ENCODE data around the gene KRT81.
"Not testable (repeated sequence)": the region's sequence is repeated elsewhere in the genome, so short reads cannot be mapped to it uniquely, and the experiment has no call there.

Gene KRT81

DNA sequence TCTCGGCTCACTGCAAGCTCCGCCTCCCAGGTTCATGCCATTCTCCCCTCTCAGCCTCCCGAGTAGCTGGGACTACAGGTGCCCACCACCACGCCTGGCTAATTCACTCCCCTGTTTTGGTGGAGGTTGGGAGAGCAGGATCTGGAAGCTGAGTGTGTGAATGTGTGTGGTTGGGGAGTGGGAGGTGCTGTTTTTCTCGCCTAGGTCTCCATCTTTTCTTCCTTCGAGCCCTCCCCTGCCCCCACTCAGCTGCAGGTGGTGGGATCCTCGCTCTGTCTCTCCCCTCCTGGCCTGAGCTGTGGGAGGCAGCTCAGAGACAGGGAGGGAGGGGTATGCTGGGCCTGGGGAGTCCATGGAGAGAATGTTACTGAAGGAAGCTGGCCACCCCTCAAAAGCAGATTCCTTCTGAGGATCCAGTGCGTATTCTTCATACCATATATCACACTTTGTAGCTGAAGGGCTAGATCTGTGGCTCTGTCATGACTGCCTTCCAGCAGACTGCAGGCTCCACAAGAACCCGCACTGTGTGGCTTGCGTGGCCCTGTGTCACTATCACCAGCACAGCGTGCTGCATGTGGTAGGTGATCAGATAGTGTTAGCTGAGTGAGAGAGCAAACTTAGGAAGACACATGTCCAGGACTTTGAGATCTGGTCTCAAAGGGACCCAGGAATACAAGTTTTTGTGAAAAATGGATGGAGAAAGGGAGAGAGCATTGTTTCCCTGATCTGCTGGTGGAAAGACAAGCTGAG lies 27.1 kb upstream of the KRT81 start:
- no peak for DNase-seq (ENCODE audit: low read depth in 2 of 2, low spot score in 1 of 2)

DNA sequence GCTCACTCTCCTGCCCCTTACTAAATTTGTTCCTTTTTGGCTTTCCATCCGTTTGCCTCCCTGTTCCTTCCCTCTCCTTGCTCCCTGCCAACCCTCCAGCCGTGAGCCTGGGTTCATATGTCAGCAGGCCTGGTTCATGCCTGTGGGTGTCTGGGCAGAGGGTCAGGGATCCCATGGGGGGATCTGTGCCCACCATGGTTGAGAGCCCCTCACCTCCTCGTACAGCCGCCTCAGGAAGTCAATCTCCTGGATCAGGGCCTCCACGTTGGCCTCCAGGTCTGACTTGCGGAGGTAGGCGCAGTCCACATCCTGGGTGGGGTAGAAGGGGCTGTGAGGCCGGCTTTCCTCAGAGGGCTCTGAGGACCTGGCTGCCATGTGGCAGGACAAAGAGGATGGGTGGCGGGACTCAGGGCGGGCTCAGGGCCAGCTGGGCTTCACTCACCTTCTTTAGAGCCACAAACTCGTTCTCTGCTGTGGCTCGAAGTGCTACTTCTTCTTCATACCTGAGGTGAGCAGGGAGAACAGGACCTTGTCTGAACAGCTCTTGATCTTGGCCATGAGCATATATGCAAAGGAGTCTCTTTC lies 26.2 kb upstream of the KRT81 start:
- no peak for DNase-seq (ENCODE audit: low read depth in 2 of 2, low spot score in 1 of 2)

DNA sequence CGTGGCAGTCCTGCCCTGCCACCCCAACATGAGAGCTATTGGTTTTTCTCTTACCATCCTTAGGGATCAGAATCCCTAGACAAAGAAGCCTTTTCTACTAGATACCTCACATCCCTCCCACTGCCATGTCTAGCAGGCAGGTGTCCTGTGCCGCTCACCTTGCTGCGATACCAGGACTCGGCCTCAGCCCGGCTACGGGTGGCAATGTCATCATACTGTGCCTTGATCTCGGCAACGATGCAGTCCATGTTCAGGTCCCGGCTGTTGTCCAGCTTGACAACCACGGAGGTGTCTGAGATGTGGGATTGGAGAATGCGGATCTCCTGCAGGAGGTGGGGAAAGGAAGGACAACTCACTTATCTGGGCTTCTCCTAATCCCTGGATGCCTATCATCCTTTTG lies 25.4 kb upstream of the KRT81 start:
- DNase-seq (ENCODE audit: low read depth in 2 of 2, low spot score in 1 of 2): no peak

DNA sequence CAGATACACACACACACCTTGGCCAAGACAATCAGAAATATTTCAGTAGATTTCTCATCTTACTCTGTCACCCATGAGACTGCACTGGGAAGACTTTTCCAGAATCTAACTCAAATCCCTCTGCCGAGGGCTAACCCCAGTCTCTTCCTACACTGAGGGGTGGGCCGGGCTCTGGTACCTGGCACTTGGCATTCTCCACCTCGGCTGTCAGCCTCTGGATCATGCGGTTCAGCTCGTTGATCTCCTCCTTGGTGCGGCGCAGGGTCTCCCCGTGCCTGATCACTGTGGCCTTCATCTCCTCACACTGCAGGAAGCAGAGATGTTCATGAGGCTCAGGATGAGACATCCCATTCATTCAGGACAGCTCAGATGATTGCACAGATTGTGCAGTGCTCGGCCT lies 25.0 kb upstream of the KRT81 start:
- no peak for DNase-seq (ENCODE audit: low read depth in 2 of 2, low spot score in 1 of 2)

GRCh38 chr12:52315721-52316120 lies 24.4 kb upstream of the KRT81 start:
- DNase-seq (ENCODE audit: low read depth in 2 of 2, low spot score in 1 of 2): not testable (repeated sequence)

GRCh38 chr12:52314511-52314910 lies 23.2 kb upstream of the KRT81 start:
- no peak for DNase-seq (ENCODE audit: low read depth in 2 of 2, low spot score in 1 of 2)

- DNase-seq (ENCODE audit: low read depth in 2 of 2, low spot score in 1 of 2): no peak
Observed at GRCh38 chr12:52313926-52314325, 22.6 kb upstream of the KRT81 start.

GRCh38 chr12:52313461-52313860 lies 22.1 kb upstream of the KRT81 start:
- DNase-seq (ENCODE audit: low read depth in 2 of 2, low spot score in 1 of 2): no peak

GRCh38 chr12:52312086-52312485 lies 20.8 kb upstream of the KRT81 start:
- DNase-seq (ENCODE audit: low read depth in 2 of 2, low spot score in 1 of 2): no peak

GRCh38 chr12:52311285-52311648 lies 19.9 kb upstream of the KRT81 start:
- no peak for DNase-seq (ENCODE audit: low read depth in 2 of 2, low spot score in 1 of 2)

DNA sequence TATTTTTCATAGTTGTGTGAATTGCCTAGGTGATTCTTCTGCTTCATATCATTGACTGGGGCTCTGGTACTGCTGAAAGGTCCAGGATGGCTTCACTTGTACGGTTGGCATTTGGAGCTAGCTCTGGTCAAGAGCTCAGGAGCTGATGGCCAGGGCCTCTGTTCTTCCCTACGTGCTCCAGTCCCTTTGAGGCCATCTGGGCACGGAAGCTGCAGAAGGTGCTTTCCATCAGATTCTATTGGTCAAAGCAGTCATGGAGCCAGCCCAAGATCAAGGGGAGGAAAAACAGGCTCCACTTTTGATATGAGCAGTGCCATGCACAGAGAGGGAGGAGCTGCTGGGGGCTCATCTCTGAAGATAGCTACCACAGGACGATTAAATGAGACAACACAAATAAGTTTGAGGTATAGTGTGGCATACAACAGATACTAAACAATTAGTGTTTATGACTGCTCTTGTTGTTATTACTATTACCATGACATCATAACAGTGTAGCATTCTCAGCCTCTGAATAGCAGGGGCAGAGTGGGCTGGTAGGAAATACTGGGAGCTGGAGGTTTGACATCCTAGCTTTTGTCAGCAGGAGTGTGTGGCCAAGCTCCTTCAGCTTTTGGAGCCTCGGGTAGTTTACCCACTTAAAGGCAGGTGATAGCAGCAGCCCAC lies 19.4 kb upstream of the KRT81 start:
- no peak for DNase-seq (ENCODE audit: low read depth in 2 of 2, low spot score in 1 of 2)

- no peak for DNase-seq (ENCODE audit: low read depth in 2 of 2, low spot score in 1 of 2)
Observed at GRCh38 chr12:52308806-52309425, 17.6 kb upstream of the KRT81 start.

DNA sequence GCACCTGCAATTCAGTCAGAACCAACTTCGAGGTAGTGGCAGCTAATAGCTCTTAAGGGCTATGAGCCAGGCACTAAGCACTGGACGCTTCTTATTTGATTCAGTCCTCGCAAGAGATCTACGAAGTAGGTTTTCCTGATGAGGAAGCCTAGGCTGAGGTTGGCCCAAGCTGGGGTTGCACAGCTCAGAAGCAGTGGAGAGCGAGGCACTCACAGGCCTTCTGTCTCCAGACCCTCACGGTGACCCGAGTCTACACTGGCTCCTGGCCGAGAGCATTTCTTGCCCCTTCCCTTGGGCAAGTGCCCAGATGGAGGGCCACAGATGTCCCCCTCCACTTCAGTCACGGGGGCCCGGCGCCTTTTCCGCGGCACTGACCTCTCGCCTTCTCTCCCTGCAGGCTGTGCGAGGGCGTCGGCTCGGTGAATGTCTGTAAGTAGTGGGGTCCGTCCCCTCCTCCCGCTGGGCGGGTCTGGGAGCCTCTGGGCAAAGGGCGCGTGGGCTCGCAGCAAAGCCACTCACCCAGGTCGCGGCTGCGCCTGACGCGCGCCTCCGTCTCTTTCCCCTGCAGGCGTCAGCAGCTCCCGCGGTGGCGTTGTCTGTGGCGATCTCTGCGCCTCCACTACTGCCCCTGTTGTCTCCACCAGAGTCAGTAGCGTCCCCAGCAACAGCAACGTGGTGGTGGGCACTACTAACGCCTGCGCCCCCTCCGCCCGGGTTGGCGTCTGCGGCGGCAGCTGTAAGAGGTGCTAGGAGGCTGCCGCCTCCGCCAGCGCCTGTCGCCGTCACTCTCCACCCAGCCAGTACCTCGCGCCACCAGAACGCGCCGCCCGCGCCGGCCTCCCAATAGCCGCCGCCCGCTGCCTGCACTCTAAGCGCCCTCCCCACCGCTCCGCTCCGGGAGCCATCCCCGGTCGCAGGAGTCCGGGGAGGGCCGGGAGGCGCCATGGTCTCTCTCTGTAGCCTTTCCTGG lies 16.8 kb upstream of the KRT81 start:
- peak in 1 of 2 donors; percentile 17 for DNase-seq (ENCODE audit: low read depth in 2 of 2, low spot score in 1 of 2)

- DNase-seq (ENCODE audit: low read depth in 2 of 2, low spot score in 1 of 2): no peak
Observed at GRCh38 chr12:52306731-52307130, 15.4 kb upstream of the KRT81 start.

DNA sequence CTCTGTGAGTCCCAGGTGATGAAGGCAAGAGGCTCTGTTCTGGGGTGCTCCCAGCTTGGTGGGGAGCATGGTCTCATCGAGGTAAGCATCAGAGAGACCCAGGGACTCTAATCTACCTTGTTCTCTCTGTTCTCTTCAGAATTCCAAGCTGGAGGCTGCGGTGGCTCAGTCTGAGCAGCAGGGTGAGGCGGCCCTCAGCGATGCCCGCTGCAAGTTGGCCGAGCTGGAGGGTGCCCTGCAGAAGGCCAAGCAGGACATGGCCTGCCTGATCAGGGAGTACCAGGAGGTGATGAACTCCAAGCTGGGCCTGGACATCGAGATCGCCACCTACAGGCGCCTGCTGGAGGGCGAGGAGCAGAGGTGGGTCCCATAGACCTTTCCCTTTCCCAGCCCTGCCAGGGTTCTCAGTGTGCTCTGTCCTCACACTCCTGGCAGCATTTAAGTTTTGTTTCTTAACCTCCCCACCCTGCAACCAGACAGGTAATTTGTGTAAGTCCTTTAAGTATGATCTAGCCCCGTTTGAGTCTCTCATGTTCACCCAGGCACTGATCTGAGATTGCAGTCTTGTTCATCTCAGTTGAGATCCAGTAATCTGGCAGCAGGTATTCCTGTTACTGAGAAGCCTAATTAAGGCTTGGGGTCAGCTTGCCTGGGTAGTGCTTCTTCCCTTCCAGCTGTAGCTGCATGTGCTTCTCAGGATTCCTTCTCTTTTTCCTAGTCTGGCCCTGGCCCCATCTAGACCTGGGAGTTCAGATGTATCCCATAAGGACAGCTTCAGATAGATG lies 14.8 kb upstream of the KRT81 start:
- DNase-seq (ENCODE audit: low read depth in 2 of 2, low spot score in 1 of 2): no peak

GRCh38 chr12:52304941-52305411 lies 13.6 kb upstream of the KRT81 start:
- not testable (repeated sequence) for DNase-seq (ENCODE audit: low read depth in 2 of 2, low spot score in 1 of 2)

GRCh38 chr12:52302242-52302914 lies 11.0 kb upstream of the KRT81 start:
- not testable (repeated sequence) for DNase-seq (ENCODE audit: low read depth in 2 of 2, low spot score in 1 of 2)

DNA sequence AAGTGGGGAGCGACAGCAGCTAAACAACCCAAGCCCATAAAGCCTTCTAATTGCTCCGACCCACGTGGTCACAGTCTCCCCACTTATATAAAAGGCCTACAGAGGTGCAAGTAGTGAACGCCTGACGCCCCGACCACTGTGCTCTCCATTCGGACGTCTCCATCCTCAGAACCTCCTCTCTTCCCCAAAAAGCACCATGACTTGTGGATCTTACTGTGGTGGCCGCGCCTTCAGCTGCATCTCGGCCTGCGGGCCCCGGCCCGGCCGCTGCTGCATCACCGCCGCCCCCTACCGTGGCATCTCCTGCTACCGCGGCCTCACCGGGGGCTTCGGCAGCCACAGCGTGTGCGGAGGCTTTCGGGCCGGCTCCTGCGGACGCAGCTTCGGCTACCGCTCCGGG lies 10.4 kb upstream of the KRT81 start:
- DNase-seq (ENCODE audit: low read depth in 2 of 2, low spot score in 1 of 2): not testable (repeated sequence)

Measured in stimulated activated CD8-positive, alpha-beta memory T cell treated with anti-CD3 and anti-CD28 coated beads, Interleukin-4, amount 100 ng/mL, for 1 hour (primary cell).